Sigmoid colon (tissue), 7 donors: Measurements from ENCODE around the gene FSTL4. TPM values are rescaled to one million over a fixed set of nuclear protein-coding genes. Genes with fewer than 3 reads are reported as not detected.

Experiments
- DNase-seq: peaks from one replicate; pipeline ENCODE4 v3.0.0-alpha.2; 2019
- H3K27ac ChIP-seq, 4 donors: fragments of 200-600 bp; sonication (generic); one replicate each; pipeline ENCODE4 v1.5.1; 2016 to 2019; ENCODE audit warnings: mild to moderate bottlenecking in 1 of 4
- H3K27me3 ChIP-seq, 3 donors: fragments of 200-600 bp; sonication (generic); one replicate each; pipeline ENCODE4 v1.5.1; 2019; ENCODE audit warnings: mild to moderate bottlenecking in 1 of 3
- H3K36me3 ChIP-seq, 4 donors: fragments of 200-600 bp; sonication (generic); one replicate each; pipeline ENCODE4 v1.5.1; 2016 to 2019
- H3K4me1 ChIP-seq, 4 donors: fragments of 200-600 bp; sonication (generic); one replicate each; pipeline ENCODE4 v1.5.1; 2017 to 2019
- H3K4me3 ChIP-seq, 4 donors: fragments of 200-600 bp; sonication (generic); one replicate each; pipeline ENCODE4 v1.5.1; 2017 to 2019; ENCODE audit warnings: mild to moderate bottlenecking in 2 of 4, moderate library complexity in 1 of 4
- H3K9me3 ChIP-seq, 4 donors: fragments of 200-600 bp in 3 of 4; sonication (generic) in 3 of 4; one replicate each; pipeline versions ENCODE4 v1.5.1 to v1.6.1; 2013 to 2019
- CTCF ChIP-seq, 4 experiments: fragments of 450-650 bp in 3 of 4; fragments of 200-600 bp in 1 of 4; IDR thresholded peaks; one replicate each; pipeline ENCODE4 v1.5.1; 2016 to 2019; ENCODE audit warnings: antibody characterized with exemption in 4 of 4, mild to moderate bottlenecking in 3 of 4, moderate library complexity in 2 of 4
- EP300 ChIP-seq, 4 donors: sonication (generic); formaldehyde crosslinking; IDR thresholded peaks; one replicate each; pipeline ENCODE4 v1.6.1; 2017; ENCODE audit warnings: antibody characterized with exemption in 4 of 4
- POLR2A ChIP-seq, 2 donors: fragments of 450-650 bp; IDR thresholded peaks; one replicate each; pipeline ENCODE4 v1.6.1; 2016; ENCODE audit warnings: antibody characterized with exemption in 2 of 2, mild to moderate bottlenecking in 2 of 2, moderate library complexity in 2 of 2
- POLR2AphosphoS5 ChIP-seq, 4 donors: sonication (generic); formaldehyde crosslinking; IDR thresholded peaks; one replicate each; pipeline ENCODE4 v1.6.1; 2017; ENCODE audit warnings: antibody characterized with exemption in 4 of 4
- WGBS, 2 donors: extraction: QIAGEN DNeasy Blood & Tissue Kit; methylation state at CpG; one replicate each; pipeline ENCODE4 v1.1.7; 2013; 5-methylcytosine and 5-hydroxymethylcytosine counted together
- intact Hi-C: fragments of 100-400 bp; cut with DNase I; formaldehyde crosslinking; loops from one replicate; pipeline ENCODE4 v1.15.1; 2023
- polyA plus RNA-seq, 3 donors: library from polyadenylated mRNA; stranded (reverse); fragments of 200-250 nt; gene quantifications; one replicate each; pipeline ENCODE4 v1.2.3, GENCODE V29; 2013
- total RNA-seq, 4 donors: library from RNA; depleted of rRNA; stranded (reverse); fragments of >200 nt; gene quantifications; one replicate each; pipeline ENCODE4 v1.1.0, GENCODE V29; 2016
- donor health status: healthy with polysubstance abuse.
- donor health status: Bipolar disorder and iron deficiency.
- donor health status: healthy.

The FSTL4 gene
- total and polyA plus RNA-seq, 7 donors = 0.23 to 0.45 (median 0.28) TPM; not detected in 4

GRCh38 chr5:133360693-133361472 lies 251.5 kb downstream of the FSTL4 start:
- Histone ChIP-seq H3K27me3 (peaks cover 0 to 3% (median 0%) of the 10 kb centered on the region in 3 donors), H3K9me3 (no peaks in the 10 kb centered on the region), H3K4me1 (no peaks in the 10 kb centered on the region), H3K4me3 (no peak overlapping the region), H3K36me3 (no peaks in the 10 kb centered on the region), H3K27ac (no peak overlapping the region)
- no peak for TF ChIP-seq POLR2AphosphoS5 (IDR thresholded peaks at IDR 0.05)
- no peak for TF ChIP-seq POLR2A (IDR thresholded peaks at IDR 0.05)
- no peak for TF ChIP-seq EP300 (IDR thresholded peaks at IDR 0.05)
- no peak for TF ChIP-seq CTCF (IDR thresholded peaks at IDR 0.05)
- intact Hi-C loops = no loop called here
- 76 to 81% methylated on average over 18 of the region's 18 CpGs for WGBS, 2 donors
- DNase-seq = no peak

DNA sequence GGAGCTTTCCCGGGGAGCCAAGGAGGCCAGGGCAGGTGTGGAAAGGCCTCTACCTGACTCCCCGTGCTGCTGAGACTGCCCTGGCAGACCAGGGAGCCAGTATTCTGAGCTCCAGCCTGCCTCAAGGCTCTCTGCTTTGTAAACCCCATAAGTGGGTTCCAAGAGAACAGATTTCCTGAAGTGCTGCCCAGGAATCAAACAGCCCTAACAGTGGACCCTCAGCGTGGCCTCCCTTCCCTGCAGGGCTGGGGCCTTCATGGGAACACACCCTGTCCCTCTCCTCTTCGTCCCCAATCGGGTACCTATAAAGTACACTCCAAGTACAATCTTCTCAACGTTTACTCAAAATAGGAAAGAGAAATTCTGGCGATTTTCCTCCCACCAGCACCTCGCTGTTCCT lies 252.5 kb downstream of the FSTL4 start:
- 65 to 74% methylated on average over 8 of the region's 8 CpGs for WGBS, 2 donors
- DNase-seq = no peak
- Histone ChIP-seq H3K4me3 (no peak overlapping the region), H3K36me3 (no peaks in the 10 kb centered on the region), H3K9me3 (no peaks in the 10 kb centered on the region), H3K27ac (no peak overlapping the region), H3K27me3 (peaks cover 0 to 3% (median 0%) of the 10 kb centered on the region in 3 donors), H3K4me1 (no peaks in the 10 kb centered on the region)
- TF ChIP-seq EP300 (IDR thresholded peaks at IDR 0.05) (no peak), CTCF (IDR thresholded peaks at IDR 0.05) (no peak), POLR2A (IDR thresholded peaks at IDR 0.05) (no peak), POLR2AphosphoS5 (IDR thresholded peaks at IDR 0.05) (no peak)
- intact Hi-C loops = no loop called here

- no peak for DNase-seq
- H3K4me3 ChIP-seq = no peak overlapping the region
- peaks cover 0 to 3% (median 0%) of the 10 kb centered on the region in 3 donors for H3K27me3 ChIP-seq
- TF ChIP-seq EP300 (IDR thresholded peaks at IDR 0.05) = no peak
- TF ChIP-seq CTCF (IDR thresholded peaks at IDR 0.05) = no peak
- no peak for TF ChIP-seq POLR2A (IDR thresholded peaks at IDR 0.05)
- TF ChIP-seq POLR2AphosphoS5 (IDR thresholded peaks at IDR 0.05) = no peak
- WGBS, 2 donors = 91 to 94% methylated on average over 12 of the region's 12 CpGs
- intact Hi-C loops = no loop called here
- no peak overlapping the region for H3K27ac ChIP-seq
- H3K4me1 ChIP-seq = no peaks in the 10 kb centered on the region
- H3K9me3 ChIP-seq = no peaks in the 10 kb centered on the region
- no peaks in the 10 kb centered on the region for H3K36me3 ChIP-seq
These were observed 254.1 kb downstream of the FSTL4 start for GRCh38 chr5:133358271-133358670.

- intact Hi-C loops = no loop called here
- Histone ChIP-seq H3K9me3 (no peaks in the 10 kb centered on the region), H3K4me3 (no peak overlapping the region), H3K4me1 (no peaks in the 10 kb centered on the region), H3K36me3 (no peaks in the 10 kb centered on the region), H3K27ac (no peak overlapping the region), H3K27me3 (peaks cover 0 to 3% (median 0%) of the 10 kb centered on the region in 3 donors)
- no peak for DNase-seq
- WGBS, 2 donors = 90 to 94% methylated on average over 4 of the region's 4 CpGs
- TF ChIP-seq POLR2AphosphoS5 (IDR thresholded peaks at IDR 0.05) (no peak), CTCF (IDR thresholded peaks at IDR 0.05) (no peak), EP300 (IDR thresholded peaks at IDR 0.05) (no peak), POLR2A (IDR thresholded peaks at IDR 0.05) (no peak)
These were observed 254.6 kb downstream of the FSTL4 start for GRCh38 chr5:133357758-133358157.
